Right ventricle myocardium superior (tissue), 1 donor: ENCODE results near the gene VPS37B. TPM values are rescaled to one million over a fixed set of nuclear protein-coding genes. Genes with fewer than 3 reads are reported as not detected.
A peak's percentile ranks its signal among the peaks of the same experiment; 100 is the strongest.

Source experiments
- ATAC-seq: fragments of 200-7000 bp; cut with Tn5 transposase; one replicate; pipeline ENCODE4 v1.9.1; 2020; ENCODE audit warnings: mild to moderate bottlenecking; ENCODE audit not compliant: poor library complexity
- DNase-seq: peaks from one replicate; pipeline ENCODE4 v3.0.0-alpha.2; 2020
- intact Hi-C: fragments of 100-400 bp; cut with DNase I; formaldehyde crosslinking; loops from one replicate; pipeline ENCODE4 v1.11.2; 2022
- total RNA-seq: library from RNA; stranded (reverse); fragmentation: NEBNext Ultra II Directional; extraction: Animal tissue kit (Norgen Biotek cat#: 25700); gene quantifications from one replicate; pipeline ENCODE4 v1.2.1, GENCODE V29; 2021
- donor health status: DM: no; HTN: yes; CAD: no; lungs with severe emphysema.

VPS37B gene
- total RNA-seq, 1 donor from 2014 or later = 23.9 TPM

GRCh38 chr12:122858591-122859302, 37.2 kb downstream of the VPS37B start:
- DNase-seq (peak; percentile 45), ATAC-seq (no peak)
- intact Hi-C loops = no loop called here

GRCh38 chr12:122858171-122858570, 37.8 kb downstream of the VPS37B start:
- intact Hi-C loops = no loop called here
- DNase-seq (peak; percentile 23), ATAC-seq (no peak)

DNA sequence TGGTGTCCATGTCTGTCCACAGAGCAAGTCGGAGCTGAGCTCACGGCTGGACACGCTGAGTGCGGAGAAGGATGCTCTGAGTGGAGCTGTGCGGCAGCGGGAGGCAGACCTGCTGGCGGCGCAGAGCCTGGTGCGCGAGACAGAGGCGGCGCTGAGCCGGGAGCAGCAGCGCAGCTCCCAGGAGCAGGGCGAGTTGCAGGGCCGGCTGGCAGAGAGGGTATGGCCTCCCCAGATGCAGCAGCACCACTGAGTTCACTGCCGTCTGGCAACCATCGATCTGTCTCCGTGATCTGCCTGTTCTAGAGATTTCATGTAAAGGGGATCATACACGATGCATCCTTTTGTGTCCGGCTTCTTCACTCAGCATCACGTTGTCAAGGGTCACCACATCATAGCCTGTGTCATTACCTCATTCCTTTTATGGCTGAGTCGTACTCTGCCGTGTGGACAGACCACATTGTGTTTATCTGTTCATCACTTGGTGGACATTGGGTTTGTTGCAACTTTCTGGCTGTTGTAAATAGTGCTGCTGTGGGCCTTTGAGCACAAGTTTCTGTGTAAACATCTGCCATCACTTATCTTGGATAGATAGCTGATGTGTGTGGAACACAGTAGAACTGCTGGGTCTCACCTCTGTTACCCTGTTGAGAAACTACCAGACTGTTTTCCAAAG, 38.8 kb downstream of the VPS37B start:
- DNase-seq = no peak
- intact Hi-C loops = no loop called here

GRCh38 chr12:122855928-122856831, 39.7 kb downstream of the VPS37B start:
- DNase-seq (no peak), ATAC-seq (no peak)
- intact Hi-C loops = no loop called here

More for the DNA sequence above, 38.8 kb downstream of the VPS37B start:
- ATAC-seq = no peak

- ATAC-seq (no peak), DNase-seq (no peak)
- intact Hi-C loops = no loop called here
Observed at GRCh38 chr12:122855071-122855829, 40.7 kb downstream of the VPS37B start.

DNA sequence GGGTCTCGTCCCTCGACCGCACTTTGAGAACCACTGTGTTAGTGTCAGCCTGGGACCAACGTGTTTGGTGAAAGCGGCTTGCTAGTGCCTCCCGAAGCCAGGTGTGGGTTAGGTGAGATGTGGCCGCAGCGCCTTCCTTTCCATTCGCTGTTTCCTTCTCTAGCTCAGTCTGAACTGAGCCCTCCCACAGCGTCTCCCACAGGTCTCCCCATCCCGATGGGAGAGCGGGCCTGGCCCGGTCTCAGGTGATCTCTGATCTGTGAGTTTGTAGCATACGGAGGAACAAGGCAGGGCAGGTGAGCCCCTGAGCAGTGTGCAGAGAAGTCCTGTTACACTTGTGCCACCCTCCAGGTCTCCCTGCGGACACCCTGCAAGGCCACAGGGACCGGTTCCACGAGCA, 41.4 kb downstream of the VPS37B start:
- no peak for ATAC-seq
- no peak for DNase-seq
- intact Hi-C loops = no loop called here

GRCh38 chr12:122853582-122854245, 42.2 kb downstream of the VPS37B start:
- DNase-seq = no peak
- ATAC-seq = no peak
- intact Hi-C loops = no loop called here

DNA sequence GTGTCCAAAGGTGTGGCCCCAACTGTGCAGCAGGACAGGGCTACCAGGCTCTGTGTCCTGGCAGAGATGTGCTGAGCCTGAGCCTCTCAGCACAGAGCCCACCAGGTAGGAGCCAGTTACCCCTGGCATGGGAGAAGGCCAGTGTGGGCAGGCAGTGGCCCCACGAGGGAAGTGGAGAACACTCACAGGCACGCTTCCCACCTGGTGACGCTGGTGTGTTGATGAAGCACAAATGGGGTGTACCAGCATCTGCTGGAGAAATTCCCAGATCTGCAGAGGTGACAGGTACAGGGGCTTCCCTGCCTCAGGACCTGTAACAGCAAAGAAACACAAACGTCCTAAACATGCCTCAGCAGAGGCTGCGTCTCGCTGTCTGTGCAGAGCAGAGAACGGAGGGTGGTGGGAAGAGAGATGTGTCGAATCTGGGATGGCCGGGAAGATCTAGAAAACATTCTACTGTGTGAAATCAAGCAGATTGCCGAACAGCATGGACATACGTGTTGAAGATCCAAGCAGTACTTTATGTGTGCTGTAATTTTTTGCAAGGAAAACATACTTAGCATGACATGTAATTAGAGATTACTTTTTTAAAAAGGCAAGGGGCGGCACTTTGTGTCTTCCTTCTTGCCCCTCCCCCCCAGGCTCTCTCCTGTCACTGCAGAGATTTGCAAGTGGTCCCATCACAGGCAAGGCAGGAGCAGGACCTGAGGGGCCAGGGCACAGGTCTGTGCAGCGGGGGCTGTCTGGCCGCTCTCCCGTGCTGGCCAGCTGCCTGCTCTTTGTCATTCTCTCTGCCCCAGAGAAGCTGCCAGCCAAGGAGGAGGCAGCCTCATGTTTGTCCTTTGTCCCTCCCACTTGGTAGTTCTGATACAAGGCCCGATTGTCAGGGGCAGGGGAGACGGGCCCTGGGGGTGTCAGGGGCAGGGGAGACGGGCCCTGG, 43.3 kb downstream of the VPS37B start:
- intact Hi-C loops = no loop called here
- DNase-seq (no peak), ATAC-seq (peak; percentile 11)

- intact Hi-C loops = no loop called here
- ATAC-seq = no peak
Observed at GRCh38 chr12:122851820-122852219, 44.1 kb downstream of the VPS37B start.

DNA sequence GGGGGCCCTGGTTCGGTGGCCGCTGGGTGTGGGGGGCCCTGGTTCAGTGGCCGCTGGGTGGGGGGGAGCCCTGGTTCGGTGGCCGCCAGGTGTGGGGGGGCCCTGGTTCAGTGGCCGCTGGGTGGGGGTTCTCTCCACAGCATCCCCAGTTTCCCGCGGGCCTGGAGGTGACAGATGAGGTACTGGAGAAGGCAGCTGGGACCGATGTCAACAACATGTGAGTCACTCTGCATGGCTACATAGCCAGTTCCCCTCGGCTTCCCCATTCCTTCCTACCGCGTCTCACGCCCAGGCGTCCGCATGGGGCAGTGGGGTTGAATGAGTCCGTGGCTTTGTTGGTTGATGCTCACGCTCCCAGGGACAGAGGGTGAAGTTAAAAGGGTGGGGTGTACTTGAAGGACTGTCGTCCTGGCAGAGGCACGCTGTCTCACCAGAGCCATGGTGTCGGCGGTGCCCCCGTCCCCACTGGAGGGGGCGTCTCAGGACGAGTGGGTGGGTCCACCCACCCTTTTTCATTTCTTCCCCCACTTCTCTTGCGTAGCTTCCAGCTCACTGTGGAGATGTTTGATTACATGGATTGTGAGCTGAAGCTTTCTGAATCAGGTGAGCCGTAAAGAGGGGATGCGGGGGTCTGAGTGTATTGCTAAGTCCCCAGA, 45.1 kb downstream of the VPS37B start:
- DNase-seq (no peak), ATAC-seq (no peak)
- intact Hi-C loops = no loop called here

More at GRCh38 chr12:122851820-122852219, 44.1 kb downstream of the VPS37B start:
- no peak for DNase-seq

DNA sequence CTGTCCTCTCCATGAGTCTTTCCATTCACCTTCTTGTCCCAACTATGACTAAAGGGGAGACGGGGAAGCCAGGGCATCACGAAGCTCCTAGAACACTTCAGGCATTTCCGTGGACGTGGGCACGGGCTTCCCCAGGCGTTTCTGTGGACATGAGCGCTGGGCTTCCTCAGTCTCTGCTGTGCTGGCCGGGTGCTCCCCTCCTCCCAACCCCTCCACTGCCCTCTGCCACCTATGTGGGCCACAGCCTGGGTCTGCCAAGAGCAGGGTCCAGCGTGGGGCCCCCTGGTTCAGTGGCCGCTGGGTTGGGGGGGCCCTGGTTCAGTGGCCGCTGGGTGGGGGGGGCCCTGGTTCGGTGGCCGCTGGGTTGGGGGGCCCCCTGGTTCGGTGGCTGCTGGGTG, 45.9 kb downstream of the VPS37B start:
- no peak for DNase-seq
- no peak for ATAC-seq
- intact Hi-C loops = no loop called here

- ATAC-seq (peak; percentile 87), DNase-seq (peak; percentile 76)
- intact Hi-C loops = no loop called here
Observed at GRCh38 chr12:122849352-122850047, 46.4 kb downstream of the VPS37B start.

DNA sequence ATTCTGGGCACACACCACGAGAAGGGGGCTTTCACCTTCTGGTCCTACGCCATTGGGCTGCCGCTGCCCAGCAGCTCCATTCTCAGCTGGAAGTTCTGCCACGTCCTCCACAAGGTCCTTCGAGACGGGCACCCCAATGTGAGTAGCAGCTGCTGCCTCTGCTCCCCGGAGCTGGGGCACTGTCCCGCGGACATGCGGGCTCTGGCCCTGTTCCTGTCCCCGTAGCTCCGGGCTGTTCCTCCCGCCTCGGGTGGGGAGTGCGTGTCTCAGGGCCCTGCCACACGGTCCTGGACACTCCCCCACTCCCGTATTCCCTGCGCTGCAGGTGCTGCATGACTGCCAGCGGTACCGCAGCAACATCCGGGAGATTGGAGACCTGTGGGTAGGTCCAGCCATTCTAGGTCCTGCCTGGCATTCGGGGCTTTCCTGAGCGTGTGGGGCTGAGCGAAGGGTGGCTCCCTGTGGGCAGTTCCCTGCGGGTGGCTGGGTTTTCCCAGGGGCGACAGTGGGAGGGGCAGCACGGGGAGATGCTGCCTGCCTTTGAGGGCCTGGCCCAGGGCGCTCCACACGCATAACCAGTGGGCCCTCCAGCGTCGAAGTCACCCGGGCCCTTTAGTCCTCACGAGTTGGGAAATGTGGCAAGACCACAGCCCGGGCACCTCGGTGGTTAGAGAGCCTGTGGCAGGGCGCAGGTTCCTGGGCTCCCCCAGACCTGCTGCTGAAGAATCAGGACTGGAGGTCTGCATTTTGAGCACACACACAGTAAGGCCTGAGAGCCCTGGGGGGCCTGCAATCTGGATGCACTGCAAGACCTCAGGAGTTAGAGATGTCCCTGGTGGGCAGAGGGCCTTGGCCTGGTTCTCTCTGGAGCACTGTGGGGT, 47.2 kb downstream of the VPS37B start:
- peak; percentile 31 for DNase-seq
- intact Hi-C loops = no loop called here
- no peak for ATAC-seq

DNA sequence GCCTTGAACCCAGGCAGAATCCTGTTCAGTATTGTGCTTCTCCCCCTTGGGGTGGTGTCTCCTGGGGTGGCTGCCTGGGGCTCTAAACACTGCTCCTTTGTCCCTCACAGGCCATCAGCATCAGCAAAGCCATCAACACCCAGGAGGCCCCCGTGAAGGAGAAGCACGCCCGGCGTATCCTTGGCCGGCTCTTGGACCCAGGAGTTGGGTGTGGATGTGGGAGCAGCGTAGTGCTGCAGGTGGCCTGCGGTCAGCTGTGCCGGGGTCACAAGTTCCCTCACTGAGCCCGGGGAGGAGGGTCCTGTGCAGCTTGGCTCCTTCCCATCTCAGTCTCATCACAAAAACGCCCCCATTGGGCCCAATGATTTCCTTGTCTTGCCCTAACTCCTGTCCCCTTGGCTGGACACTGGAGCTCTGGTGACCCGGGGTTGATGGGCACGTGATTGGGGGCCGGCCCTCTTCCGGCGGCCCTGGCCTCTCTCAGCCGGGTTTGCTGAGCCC, 48.0 kb downstream of the VPS37B start:
- DNase-seq (no peak), ATAC-seq (no peak)
- intact Hi-C loops = no loop called here

DNA sequence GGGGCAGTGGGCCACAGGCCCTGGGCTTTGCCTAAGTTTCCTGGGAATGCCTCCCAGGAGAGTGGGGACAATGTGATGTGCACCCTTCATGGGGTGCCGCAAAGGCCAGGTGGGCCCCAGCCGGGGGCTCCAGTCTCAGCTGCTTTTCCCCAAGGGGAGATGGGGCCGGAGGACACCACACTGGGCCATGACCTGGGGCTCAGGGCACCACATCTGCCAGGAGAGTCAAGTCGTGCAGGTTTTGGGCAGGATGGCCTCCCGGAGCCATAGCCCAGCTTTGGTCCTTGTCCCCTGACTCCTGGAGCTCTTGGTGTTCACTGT, 48.4 kb downstream of the VPS37B start:
- no peak for ATAC-seq
- intact Hi-C loops = no loop called here
- DNase-seq = peak; percentile 31
